Activated T-helper 9 cell treated with anti-CD3 and anti-CD28 coated beads, Interleukin-2, amount 50 U/mL, for 16 hours (primary cell): ENCODE measurements around the gene UST.

Experiments used
- DNase-seq: peaks from one replicate; pipeline ENCODE4 v3.0.0-alpha.2; 2020; ENCODE audit warnings: low read depth

Gene UST, protein sequence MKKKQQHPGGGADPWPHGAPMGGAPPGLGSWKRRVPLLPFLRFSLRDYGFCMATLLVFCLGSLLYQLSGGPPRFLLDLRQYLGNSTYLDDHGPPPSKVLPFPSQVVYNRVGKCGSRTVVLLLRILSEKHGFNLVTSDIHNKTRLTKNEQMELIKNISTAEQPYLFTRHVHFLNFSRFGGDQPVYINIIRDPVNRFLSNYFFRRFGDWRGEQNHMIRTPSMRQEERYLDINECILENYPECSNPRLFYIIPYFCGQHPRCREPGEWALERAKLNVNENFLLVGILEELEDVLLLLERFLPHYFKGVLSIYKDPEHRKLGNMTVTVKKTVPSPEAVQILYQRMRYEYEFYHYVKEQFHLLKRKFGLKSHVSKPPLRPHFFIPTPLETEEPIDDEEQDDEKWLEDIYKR

DNA sequence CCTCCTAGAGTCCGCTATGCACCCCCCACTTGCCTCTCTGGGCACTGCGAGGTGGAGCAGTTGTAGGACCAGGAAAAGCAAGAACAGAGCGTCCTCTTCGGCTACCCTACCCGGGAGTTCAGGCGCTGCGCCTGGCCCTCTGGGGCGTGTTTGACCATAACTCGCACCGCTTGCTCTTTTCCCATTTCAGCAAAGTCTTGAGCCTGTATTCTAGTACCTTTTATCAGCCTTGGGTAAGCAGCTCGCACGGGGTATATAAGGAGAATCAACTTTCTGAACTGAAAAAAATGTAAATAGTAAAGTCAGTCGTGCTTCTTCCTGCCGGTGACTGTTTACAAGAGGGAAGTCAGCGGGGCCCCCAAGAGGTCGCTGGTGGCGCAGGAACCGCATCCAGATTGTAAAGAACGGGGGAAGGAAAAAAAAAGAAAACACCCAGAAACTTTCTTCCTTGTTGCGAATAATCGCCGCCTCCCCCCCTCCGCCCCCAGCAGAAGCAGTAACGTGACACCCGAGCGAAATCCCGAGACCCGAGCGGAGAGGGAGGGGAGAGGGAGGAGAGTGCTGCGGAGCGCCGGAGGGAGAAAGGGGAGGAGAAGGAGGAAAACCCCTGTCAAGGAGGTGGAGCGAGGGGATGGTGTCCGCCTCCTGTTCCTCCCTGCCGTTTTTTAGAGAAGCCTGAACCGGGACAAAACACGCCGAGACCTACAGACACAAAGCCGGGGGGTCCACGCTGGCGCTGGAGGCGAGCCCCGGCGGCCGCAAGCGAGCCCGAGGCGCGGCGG, at the start of gene UST:
UST (plus strand) TSS at position 668 of the 782 bp plus-strand sequence. CDS start 401 bp downstream, outside the sequence.
- peak; percentile 54 for DNase-seq

DNA sequence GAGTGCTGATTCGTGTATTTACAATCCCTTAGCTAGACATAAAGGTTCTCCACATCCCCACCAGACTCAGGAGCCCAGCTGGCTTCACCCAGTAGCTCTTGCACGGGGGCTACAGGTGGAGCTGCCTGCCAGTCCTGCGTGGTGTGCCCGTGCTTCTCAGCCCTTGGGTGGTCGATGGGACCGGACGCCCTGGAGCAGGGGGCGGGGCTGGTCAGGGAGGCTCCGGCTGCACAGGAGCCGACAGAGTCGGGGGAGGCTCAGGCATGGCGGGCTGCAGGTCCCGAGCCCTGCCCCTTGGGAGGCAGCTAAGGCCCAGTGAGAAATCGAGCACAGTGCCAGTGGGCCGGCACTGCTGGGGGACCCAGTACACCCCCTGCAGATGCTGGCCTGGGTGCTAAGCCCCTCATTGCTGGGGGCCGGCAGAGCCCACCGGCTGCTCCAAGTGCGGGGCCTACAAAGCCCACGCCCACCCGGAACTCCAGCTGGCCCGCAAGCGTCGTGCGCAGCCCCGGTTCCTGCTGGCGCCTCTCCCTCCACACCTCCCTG, 48.9 kb upstream of the UST start:
- DNase-seq: no peak

DNA sequence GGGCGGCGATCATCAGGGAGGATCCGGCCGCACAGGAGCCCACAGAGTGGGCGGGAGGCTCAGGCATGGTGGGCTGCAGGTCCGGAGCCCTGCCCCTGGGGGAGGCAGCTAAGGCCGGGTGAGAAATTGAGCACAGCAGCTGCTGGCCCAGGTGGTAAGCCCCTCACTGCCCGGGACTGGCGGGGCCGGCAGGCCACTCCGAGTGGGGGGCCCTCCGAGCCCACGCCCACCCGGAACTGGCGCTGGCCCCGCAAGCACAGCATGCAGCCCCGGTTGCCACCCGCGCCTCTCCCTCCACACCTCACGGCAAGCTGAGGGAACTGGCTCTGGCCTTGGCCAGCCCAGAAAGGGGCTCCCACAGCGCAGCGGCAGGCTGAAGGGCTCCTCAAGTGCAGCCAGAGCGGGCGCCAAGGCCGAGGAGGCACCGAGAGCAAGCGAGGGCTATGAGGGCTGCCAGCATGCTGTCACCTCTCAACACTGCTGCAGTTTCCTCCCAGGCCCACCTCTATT, 48.1 kb upstream of the UST start:
- no peak for DNase-seq

DNA sequence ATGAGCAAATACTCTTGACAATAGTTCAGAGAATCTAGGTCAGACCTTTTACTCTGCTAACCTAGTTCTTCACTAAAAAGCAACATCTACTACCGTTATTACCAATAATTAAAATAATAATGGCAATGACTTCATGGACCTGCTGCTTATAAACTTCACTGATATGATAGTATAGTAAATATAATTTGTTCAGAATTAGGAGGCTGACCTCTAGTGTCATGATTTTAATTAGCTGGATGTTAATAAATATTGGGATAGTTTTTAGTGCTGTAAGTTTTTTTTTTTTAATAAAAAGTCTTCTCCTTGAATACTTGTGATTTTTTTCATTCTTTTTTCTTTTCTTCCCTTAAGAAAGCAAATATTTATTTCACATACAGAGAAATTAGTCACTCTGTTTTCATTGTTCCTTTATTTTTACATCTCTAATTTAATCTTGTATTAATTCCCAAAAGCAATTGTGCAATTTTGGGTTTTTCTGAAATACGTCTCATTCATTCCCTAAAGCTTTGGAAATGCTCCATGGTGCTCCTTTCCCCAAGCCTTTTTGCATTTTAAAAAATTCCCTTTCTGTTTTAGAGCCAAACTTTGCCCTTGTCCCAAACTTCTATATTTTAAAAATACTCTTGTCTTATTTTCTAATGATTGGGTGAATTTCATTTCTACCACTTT, 46.6 kb upstream of the UST start:
- no peak for DNase-seq

DNA sequence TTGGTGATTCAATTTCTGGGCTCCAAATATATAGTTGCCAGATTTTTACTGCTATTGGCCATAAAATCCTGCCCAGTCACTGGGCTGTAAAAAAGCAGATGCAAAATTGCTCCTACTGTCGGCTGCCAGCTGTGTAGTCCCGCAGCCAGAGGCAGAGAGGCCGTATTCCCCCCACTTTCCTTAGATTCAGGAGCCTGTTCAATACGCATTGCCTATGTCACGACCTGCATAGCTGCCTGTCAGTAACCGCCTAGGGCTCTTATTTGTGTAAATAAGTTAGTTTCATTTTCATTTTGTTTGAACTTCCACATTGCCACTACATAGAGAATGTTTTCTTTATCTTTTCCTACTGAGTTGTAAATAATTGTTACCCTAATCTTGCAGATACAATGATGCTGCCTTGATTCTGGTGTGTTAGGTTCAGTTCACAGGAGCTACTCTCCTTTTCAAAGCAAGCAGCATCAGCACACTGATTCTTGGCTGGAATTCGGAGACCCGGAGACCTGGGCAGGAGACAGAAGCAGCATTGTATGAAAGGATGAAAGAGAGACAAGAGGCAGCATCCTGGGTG, 46.0 kb upstream of the UST start:
- no peak for DNase-seq

DNA sequence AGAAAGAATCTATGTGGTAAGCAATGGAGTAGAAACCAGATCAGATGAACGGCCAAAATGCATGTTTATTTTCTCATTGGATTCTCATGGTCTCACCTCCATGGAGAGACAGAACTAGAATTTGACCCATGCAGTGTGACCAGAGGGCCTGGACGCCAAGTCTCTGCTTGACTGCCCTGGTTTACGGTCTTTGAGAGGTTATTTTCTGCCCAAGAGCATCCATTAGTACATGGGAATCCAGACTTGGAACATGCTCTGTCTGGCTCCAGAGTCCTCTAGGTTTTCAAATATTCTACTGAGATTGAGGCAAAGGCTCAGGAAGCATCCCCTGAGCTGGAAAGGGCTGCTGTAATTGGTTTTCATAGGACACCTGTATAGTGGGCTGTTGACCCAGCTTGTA, 45.5 kb upstream of the UST start:
- no peak for DNase-seq

DNA sequence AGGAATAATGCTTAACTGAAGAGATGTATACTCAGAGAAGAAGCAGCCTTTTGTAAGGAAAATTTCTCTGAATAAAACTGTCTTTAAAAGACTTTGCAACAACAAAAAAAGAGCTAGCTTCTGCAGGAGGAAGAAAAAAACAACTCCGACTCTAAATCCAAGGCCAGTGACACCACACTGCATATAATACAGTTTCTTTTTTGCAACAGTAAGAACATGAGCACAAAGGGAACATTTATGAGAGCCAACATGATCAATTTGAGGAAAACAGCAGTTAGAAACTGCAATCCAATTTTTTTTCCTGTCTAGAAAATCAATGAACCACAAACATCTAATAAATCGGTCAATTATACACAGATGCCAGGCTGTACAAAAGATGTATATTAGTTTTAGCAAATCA, 42.9 kb upstream of the UST start:
- DNase-seq: no peak

DNA sequence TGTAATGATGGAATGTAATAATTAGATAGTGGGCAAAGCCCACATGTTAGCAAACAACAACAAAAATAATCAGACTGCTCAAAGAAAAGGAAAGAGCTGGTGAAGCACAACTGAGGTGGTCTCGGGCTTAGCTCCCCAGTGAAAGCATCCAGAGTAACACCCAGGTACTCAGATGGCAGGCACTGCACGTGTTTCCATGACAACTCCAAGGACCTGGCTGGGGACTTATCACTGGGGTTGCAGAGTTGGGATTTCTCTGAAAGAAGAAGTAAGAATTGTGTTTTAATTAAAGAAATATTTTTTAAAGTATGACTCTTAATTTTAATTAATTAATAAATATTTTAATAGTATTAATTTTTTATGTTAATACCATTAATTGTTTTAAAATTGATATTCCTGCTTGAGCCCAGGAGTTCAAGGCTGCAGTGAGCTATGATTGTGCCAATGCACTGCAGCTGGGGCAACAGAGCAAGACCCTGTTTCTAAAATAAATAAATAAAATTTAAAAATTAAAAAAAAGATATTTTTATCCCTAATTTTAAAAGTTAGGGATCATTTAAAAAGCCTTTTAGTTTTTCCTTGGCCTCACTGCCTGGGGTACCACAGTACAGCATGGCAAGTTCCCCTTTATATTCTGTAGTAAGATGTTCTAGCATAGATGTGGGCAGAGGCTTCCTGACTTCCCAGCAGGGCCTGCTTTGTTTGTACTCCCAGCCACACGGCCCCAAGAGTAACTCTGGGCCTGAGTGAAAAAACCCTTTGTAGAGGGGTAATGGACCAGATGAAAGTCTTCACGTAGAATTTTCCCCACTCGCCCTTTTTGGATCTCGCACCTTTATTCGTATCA, 42.2 kb upstream of the UST start:
- no peak for DNase-seq

DNA sequence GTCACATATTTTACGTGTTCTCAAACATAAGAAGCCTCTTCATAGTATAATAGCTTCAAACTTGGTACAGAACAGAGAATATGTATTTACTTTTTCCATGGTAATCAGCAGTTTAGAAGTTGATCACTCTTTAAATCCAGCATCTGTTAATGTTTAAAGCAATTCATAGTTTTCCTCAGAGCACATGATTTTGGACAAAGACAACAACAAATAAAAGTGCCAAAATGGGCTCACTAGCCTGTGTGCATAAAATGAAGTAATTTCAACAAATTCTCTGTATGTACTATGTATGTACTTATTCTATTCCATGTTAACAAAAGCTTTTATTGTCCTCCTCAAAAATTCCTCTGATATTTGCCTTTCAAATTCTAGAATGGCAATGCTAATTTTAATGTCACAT, 38.1 kb upstream of the UST start:
- no peak for DNase-seq

DNA sequence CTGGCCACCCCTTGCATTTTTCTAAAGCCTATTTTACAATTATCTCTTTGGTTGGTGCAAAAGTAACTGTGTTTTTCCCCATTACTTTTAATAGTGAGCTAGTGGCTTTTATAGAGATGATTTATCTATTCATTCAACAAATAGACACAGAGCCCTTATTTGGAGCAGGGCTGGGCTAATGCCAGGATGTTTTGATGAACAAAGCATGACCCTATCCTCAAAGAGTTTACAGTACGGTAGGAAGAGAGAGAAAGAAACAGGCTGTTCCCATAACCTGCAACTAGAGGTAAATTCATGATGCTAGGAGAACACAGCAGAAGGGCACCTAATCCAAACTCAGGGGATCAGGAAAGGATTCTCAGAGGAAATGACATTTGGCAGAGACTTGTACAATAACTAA, 37.3 kb upstream of the UST start:
- DNase-seq: no peak

DNA sequence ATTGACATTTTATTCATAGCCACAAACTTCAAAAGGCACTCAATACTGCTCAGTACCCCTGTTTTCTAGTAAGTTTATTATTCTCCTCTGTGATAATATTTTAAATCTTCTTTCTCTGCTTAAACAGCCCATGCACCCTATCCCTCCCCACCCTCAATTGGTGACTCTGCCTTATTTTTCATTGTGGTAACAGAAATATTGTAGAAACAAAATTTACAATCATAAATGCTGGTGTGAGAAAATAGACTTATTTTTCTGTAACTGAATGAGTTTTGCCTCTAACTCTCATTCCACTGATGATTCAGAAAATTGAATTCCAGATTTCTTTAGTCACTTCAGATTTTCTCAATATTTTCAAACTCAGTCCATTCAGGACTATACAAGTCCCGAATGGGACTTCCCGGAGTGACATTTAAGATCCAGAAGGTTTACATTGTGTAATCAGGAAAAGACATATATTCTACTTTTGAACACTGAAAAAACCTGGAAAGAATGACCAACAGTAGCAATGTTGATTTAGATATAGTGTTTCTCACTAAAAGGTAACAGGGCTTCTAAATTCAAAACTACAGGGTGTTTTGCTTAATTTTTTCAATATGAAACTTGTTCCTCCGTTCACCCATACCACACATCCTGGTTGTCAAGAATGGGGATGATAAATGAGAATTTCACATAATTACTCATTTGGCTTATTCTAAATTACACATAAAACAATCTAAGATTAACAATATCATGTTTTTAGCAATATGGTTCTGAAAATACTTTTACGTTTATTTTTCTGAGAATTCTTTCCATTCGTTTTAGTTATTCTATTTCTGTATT, 34.8 kb upstream of the UST start:
- no peak for DNase-seq

DNA sequence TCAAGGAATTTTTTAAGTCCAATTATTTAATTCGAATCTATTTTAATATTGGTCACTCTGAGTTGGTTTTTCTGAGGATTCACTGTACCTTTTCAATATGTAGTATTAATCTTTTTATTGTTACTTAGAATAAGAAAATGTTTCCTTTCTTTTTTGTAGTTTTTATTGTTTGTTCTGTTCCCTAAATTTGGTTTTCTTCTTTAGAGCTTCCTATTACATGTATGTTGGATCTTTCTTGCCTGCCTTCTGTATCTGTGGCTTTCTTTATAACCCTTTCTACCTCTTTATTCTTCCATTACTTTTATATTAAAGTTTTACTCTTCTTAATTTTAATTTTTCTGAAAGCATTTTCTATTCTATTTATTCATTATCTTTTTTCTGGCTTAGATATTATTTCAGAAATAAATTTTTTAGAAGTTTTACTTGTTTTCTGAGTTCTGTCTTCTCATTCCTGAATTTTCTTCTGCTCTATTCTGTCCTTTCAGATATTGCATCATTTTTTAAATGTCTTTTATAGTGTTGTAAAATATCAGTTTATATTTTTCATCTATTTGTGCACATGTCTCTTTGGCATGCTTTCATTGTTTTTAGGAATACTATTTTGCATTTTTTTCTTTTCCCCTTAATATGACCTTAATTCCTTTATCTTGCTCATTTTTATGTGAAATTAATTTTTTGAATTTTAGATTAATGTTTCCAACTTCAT, 33.6 kb upstream of the UST start:
- no peak for DNase-seq

DNA sequence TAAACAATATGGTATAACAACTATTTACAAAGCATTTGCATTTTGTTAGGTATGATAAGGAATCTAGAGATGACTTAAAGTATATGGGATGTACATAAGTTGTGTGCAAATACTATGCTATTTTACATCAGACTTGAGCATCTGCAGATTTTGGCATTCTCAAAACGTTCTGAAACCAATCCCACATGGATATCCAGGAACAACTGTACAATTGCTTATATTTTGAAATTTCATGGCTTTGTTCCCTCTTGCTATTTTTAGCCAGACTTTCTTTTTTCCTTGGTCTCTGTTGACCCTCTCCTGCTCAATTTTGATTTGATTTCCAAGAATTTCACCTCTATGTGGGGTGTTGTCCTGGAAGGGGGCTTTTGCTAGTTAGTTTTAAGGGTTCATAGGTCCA, 32.9 kb upstream of the UST start:
- DNase-seq: no peak

DNA sequence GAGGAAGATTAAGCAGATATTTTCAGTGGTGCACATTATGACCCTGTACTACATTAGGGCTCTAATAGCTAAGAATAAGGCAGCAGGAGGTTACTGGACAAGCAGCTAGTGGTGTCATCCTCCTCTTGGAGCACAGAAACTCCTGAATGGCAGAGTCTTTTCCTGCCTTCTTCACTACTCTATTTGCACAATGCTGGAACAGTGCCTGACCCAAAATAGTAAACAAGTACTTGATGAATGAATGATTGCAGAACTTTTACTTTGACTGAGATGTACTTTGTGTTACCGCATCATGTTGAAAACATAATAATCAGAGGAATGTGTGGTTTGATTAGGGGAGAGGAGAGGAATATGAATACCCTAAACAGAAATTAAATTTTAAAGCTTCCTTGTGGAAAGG, 30.0 kb upstream of the UST start:
- no peak for DNase-seq

DNA sequence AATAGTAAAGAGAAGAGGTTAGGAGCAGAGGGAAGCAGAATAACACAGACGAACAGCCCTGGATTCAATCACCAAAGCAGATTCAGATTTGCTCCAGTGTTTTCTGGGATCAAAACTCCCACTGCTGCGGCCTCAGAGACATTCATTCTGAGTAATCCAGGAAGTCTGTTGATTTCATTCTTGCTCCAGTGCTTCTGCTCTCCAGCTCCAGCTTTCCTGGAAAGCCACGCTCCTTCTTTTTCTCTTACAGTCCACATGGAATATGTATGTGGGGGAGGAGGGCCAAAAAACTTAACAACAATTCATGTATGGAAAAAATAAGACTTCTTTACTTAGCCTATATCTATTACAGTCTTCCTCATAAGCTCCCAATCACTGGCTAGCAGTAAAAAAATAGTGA, 26.4 kb upstream of the UST start:
- no peak for DNase-seq

DNA sequence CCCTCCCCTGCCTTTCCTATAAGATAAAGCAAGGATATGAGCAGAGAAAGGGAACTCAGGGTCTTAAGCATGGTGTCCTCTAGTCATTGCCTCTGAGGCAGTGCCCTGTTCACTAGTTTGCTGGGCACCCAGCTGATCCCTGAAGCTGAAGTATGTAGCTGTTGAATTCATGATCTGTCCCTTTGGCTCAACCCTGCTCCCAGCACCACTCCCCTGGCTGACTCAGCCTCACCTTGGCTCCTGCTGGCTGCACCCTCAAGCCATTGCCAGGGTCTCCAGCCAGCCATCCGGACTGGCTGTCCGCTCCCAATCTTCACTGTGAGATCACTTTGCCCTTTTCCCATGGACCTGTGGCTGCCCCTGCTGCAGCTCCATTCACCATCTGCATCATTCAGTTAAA, 25.9 kb upstream of the UST start:
- no peak for DNase-seq

DNA sequence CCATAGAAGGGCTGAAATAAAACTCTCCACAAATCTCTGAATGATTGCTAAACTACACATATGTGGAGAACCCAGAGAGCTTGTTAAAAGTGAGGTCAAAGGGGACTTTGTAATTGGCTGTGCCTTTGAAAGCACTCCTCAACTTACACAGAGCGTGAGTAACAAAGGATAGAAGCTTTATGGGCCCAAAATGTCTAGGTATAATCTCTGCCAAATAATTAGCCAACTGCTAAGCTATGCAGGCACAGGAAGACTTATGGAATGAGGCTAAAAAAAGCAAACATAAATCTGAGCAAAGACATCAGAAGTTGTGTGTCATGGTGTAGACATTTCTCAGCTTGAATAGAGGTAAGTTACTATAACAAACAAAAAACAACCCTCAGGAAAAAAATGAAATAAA, 23.3 kb upstream of the UST start:
- DNase-seq: no peak

DNA sequence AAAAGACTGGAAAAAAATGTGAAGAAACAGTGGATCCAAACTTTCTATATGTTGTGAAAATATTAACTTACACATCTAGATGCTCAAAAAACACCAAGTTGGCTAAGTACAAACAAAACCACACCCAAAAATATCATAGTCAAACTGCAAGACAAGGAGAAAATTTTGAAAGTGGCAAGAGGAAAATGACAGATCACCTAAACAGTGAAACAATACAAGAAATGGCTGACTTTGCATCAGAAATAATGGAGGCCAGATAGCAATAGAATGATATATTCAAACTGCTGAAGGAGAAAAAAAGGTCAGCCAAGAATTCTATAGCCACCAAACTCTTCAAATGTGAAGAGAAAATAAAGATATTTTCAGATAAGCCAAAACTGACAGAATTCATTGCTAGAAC, 22.4 kb upstream of the UST start:
- no peak for DNase-seq

DNA sequence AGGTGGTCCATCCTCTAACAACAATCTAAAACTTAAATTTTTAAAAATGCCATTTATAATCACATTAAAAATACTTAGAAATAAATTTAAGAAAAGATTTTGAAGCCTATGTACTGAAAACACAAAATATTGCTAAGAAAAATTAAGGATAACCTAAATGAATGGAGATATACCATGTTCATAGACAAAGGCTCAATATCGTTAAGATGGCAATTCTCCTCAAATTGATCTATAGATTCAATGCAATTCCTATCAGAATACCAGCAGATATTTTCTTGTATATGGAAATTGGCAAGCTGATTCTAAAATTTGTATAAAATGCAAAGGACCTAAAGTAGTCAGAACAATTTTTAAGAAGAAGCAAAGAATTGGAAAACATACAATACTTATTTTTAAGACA, 19.7 kb upstream of the UST start:
- DNase-seq: no peak

DNA sequence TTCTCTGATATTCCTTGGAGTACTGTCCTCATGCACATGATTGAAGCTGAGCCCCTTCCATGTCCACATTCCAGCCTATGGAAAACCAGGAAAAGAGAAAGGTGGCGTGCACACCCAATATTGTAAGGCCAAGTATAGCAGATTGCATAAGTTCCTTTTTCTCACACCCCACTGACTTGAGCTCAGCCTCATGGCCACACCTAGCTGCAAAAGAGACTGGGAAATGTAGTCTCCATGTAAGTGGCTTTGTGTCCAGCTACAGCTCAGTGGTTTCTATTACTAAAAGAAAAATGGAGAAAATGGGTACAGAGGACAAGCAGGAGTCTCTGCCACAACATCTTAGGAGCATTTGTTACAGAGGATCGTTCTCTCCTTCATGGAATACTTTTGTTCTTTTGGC, 10.8 kb upstream of the UST start:
- no peak for DNase-seq
